GM21381 (cell line): Measurements from ENCODE around the gene SNX7.

Experiments used
- ATAC-seq: cut with Tn5 transposase; IDR thresholded peaks from one replicate; pipeline ENCODE4 v1.9.1; 2021; ENCODE audit warnings: mild to moderate bottlenecking, moderate library complexity; ENCODE audit not compliant: unreplicated experiment

The SNX7 gene

GRCh38 chr1:98696077-98696476 is 34.6 kb downstream of the SNX7 start:
- no peak for ATAC-seq

GRCh38 chr1:98697781-98698180 is 36.3 kb downstream of the SNX7 start:
- ATAC-seq = no peak

- no peak for ATAC-seq
These were observed 37.1 kb downstream of the SNX7 start for GRCh38 chr1:98698625-98699024.

- no peak for ATAC-seq
These were observed 38.7 kb downstream of the SNX7 start for GRCh38 chr1:98700228-98700627.

- no peak for ATAC-seq
These were observed 41.5 kb downstream of the SNX7 start for GRCh38 chr1:98702976-98703375.

- ATAC-seq = no peak
These were observed 43.0 kb downstream of the SNX7 start for GRCh38 chr1:98704474-98704873.

GRCh38 chr1:98704971-98705370 is 43.5 kb downstream of the SNX7 start:
- ATAC-seq = no peak

- ATAC-seq = no peak
These were observed 44.1 kb downstream of the SNX7 start for GRCh38 chr1:98705591-98705990.

GRCh38 chr1:98706173-98706843 is 44.8 kb downstream of the SNX7 start:
- no peak for ATAC-seq

- no peak for ATAC-seq
These were observed 46.0 kb downstream of the SNX7 start for GRCh38 chr1:98707556-98707955.

GRCh38 chr1:98709906-98710305 is 48.4 kb downstream of the SNX7 start:
- no peak for ATAC-seq

- ATAC-seq = no peak
These were observed 62.1 kb downstream of the SNX7 start for GRCh38 chr1:98723574-98723973.

GRCh38 chr1:98732985-98733781 is 71.7 kb downstream of the SNX7 start:
- ATAC-seq = no peak

- ATAC-seq = no peak
These were observed 72.2 kb downstream of the SNX7 start for GRCh38 chr1:98733782-98734112.

GRCh38 chr1:98735756-98736155 is 74.2 kb downstream of the SNX7 start:
- ATAC-seq = no peak

- no peak for ATAC-seq
These were observed 76.3 kb downstream of the SNX7 start for GRCh38 chr1:98737835-98738234.

GRCh38 chr1:98739762-98740161 is 78.2 kb downstream of the SNX7 start:
- no peak for ATAC-seq

GRCh38 chr1:98741164-98741563 is 79.6 kb downstream of the SNX7 start:
- ATAC-seq = no peak

GRCh38 chr1:98749152-98749756 is 87.7 kb downstream of the SNX7 start:
- ATAC-seq = no peak

GRCh38 chr1:98754176-98754575 is 92.7 kb downstream of the SNX7 start:
- no peak for ATAC-seq

GRCh38 chr1:98761219-98761865 is 99.8 kb downstream of the SNX7 start:
- no peak for ATAC-seq
